Activated CD4-positive, alpha-beta T cell treated with anti-CD3 and anti-CD28 coated beads for 24 hours (primary cell): ENCODE data around the gene LRRC8D.

Experiments used
- DNase-seq, 2 donors: peaks; one replicate each; pipeline ENCODE4 v3.0.0-alpha.2; 2020; ENCODE audit warnings: low read depth in 2 of 2

LRRC8D gene

DNA sequence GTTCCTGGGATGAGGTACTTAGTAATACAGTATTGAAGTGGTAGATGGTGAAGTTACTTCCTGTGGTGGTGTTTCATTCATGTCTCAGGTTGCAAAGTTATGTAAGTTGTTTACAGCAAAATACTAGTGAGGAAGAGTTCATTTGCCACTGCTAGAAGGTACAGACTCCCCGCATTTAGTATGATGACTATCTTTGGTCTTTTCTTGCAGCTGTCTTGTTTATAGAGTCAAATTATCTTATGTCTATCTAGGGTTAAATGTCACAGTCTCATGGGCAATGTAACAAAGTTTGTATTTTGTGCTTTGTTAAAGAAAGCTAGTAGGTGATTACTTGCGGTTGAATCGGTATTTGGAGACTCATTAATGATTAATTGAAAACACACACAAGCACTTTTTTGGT is 50.2 kb downstream of the LRRC8D start:
- DNase-seq = no peak

DNA sequence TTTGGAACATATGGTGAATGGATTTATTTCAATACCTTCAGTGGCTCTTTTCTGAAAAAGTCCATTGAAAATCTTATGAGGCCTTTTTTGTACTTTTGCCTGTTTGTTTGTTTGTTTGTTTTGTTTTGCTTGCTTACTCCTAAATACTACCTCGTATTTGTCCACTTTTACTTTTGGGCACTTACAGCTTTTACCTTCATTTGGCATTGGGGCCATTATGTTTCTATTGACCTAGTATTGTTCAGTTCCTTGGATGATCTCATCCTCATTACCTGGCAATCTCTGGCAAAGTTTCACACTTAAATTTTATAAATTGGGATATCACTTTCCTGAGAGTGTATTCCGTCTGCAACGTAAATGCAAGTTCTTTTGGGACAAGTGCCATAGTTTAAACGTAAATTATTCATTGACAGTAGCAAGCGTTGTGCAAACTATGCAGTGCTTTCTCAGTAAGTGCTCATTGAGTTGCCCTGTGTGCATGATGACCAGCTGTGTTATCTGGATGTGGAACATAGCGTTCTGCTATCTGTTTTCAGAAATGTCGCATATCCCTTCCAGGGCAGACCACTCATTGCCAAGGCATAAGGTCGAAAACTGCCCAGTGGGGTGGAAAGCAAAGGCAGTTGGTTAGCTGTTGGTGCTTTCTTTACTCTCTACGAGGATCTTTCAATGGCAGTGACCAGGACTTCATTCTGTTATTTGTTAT is 51.1 kb downstream of the LRRC8D start:
- no peak for DNase-seq

DNA sequence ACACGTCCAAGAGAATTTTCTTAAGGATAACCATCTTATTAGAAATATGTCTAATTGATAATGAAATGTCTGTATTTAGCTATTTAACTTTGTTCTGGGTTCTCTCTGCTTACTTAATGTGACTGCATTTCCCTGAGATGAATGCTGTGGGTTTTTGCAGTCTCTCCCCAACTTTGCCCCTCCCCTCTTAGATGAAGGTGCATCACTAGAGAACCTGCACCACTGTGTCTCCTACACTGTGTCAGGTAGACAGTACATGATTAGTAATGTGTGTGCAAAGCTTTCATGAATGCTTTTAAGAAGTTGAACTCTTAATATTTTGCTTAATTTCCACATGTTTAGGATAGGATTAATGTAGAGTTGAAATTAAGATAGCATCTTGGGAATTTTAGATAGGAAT is 51.7 kb downstream of the LRRC8D start:
- no peak for DNase-seq

DNA sequence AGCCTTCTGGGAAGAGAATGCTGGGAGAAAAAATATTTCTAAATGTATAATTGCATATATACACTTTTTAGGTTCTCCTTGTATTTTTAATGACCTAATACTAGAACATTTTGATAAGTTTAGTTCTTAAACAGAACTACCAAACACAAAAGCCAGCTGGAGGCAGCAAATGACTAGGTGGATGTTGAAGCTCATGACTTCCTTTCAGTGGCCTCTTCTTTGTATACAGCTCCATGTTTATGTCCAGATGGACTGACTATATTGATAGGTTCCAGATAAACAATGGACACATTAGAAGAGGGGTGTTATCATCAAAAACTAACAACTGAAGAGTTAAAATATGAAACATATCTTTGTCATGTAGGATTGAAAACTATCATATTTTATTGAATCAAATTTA is 52.5 kb downstream of the LRRC8D start:
- no peak for DNase-seq

DNA sequence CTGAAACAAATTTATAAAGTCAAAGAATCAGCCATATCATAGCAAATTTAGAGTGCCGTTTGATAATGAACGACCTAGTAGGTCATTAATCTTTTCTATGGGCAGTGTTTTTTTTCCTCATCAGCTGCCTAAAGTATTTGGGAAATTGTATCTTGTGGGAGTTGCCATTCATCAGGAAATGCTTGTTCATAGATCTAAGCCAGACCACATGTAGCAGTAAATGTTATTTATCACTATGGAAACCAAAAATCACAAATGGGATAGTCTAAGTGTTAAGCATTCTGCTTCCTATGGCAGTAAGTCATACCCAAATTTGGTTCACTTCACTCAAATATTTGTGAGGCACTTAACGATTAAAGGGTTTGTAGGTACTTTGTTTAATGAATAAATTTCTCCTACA is 52.9 kb downstream of the LRRC8D start:
- no peak for DNase-seq

DNA sequence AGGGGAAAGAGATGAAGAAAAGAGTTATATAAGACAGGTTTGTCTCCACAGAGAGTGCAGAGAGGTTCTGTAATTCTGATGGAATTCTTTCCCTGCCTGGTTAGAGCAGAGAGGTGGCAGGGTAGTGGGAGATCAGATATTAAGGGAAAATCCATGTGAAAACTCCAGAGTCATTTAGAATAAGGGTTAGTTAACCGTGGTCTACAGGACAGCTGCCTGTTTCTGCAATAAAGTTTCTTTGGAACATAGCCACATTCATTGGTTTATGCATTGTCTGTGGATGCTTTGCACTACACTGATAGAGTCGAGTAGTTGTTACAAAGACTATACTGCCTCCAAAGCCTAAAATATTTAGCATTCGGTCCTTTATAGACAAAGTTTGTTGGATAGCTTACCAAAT is 55.6 kb downstream of the LRRC8D start:
- DNase-seq = no peak

DNA sequence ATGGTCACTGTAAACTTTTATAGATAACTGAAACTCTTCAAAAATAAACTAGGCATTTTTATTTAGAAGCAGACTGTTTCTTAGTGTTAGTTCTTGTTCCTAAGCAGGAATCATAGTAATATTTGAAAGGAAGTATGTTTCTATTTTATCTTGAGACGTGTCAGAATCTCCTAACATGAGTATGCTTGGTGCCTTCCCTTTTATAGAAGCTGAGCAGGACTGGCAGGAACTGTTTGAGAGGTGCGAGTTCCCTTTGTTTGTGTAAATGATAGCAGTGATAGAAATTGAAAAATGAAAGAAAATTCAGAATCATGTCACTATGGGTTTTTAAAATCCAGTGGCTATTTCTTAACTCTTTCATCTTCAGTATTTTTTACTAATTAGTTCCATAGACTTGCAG is 56.9 kb downstream of the LRRC8D start:
- DNase-seq = no peak

DNA sequence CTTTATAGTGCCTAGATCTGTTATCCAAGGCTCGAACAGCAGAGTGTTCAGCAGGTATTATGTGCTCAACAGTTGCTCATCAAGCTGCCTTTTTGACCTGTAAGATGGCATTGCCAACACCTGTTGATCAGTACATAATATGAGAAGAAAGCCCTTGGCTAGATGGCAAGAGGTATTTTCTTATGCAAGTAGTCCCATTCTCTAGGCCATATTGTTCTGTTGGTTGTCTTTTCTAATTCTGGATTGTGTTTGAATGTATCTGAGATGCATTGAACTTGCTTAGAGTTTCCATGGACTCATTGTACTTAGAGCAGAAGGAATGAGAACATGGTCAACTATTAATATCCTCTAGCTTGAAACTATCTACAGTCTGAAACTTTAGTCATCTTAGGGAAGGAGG is 57.4 kb downstream of the LRRC8D start:
- DNase-seq = no peak

DNA sequence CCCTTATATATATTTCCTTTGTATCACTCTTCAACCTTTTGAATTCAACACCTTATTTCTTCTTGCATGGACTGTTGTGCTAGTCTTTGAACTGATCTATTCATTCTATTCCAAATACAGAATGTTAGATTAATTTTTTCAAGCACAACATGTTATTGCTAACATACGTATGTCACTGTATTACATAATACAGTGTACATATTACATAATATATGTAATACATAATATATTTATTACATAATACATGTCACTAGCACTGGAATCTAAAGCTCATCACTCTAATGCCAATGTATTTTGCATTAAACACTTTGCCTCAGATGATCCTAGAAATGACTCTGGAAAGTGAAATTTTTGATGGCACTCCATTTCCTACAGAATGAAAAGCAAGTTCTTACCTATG is 59.8 kb downstream of the LRRC8D start:
- no peak for DNase-seq

DNA sequence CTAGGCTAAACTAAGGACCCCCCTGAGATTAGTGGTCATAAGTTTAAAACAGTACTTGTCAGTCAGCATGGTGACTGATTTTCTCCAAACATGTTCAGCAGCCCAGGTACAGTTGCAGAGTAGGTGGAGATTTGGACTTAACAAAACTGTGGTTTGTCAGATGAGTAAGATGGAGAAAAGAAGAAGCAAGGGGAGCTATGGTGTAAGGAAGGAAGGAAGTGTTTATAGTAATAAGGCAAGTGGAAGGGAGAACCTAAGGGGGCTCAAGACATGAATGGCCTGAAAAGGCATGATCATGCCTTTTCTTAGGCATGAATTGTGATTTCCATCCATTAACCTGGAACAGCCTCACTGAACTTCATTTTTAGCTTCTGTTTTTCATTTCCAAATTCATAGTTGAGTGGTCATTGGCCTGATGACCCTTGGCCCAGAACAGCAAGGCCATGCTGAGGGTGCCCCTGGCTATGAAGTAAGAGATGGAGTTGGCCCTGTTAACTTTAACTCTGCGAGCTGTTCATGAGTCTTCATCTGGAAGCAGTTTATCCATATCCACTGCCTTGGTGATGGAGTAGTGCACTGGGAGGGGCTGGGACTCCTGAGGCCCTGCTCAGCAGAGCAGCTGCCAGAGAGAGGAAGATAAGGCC is 60.7 kb downstream of the LRRC8D start:
- DNase-seq = no peak

DNA sequence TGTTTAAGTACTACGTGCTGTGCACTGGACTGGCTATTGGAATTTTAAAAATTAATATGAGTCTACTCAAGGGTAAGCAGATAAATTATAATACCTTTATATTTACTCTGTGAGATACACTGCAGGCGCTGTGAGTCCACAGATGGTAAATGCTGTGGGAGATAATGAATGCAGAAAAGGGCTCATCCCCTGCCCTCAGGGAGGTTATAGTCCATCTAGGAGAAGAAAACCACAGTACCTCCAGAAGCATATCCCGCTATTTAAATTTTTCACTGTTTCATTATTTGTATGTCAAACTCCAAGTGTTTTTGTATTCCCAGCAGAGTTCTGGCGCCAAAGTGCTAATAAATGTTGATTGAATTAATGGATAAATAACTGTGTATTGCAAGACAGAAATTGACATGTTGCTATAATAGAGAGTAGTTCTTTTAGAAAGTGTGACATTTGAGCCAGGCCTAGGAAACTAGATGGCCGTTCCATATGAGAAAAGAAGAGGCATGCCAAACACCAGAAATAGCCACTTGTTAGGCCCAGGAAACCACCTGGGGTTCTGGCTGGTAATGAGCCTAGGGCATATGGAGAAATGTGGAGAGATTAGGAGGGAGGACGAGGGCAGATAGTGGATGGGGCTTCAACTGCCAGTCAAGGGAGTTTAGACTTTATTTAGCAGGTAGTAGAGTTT is 61.7 kb downstream of the LRRC8D start:
- no peak for DNase-seq

DNA sequence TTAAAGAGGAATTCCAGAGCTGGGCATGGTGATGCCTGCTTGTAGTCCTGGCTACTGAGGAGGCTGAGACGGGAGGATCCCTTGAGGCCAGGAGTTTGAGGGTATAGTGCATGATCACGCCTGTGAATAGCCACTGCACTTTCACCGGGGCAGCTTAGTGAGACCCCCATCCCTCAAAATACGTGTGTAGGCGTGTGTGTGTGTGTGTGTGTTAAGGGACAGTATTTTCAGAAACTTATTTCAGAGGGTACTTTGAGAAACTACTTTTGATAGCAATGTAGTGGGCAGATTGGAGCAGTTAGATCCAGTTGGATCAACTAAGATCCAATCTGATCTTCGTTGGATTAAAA is 62.2 kb downstream of the LRRC8D start:
- no peak for DNase-seq

DNA sequence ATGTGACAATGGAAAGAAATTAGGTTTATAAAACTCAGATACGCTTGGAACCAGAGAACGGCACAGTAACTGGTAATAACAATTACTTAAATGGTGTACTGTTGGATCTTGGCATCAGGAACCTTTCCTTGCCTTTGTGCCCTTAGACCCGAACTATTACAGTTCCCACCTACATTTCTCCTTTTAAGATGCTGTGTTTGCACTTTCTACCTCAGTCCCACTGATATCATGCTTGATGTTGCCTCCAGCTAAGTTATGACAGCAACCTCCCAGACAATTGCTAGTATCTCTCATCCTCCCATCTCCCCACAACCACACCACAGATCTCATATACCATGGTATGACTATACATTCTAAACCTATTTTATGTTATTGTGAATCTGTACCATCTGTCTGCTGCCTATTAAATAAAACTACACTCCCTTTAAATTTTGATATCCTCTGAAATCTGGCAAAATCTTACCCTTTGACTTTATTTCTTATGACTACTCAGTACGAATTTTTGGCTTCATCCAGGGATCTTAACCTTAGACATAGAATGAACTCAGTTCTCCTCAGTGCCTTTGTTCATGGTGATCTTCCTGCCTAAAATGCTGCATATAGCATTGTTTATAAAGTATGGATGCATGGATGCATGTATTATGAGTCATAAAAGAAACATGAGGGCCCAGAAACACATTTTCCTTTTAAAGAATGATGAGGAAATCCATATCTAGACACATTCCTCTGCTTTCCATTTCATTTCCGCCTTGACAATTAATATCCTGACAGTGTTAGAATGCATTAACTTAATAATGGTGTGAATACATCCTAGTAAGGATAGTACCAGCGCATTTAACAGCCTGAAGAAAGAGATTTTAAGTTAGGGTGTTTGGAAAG is 64.1 kb downstream of the LRRC8D start:
- DNase-seq = no peak

DNA sequence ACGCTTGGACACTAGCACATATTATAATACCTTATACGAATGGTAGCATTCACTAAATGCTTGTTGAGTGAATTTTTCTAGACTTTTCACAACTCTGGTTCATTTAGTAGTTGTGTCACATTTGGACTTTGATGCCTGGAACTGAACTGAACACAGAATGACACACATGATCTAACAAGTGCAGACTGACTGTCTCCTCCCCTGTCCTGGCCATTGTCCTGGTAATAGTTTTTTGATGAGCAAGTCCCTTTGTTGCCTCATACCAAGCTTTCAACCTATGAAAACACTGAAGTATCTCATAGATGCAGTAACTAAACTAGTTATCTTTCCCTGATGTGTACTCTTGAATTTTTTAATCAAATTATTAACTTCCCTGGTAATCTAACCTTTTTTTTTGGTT is 66.4 kb downstream of the LRRC8D start:
- no peak for DNase-seq

DNA sequence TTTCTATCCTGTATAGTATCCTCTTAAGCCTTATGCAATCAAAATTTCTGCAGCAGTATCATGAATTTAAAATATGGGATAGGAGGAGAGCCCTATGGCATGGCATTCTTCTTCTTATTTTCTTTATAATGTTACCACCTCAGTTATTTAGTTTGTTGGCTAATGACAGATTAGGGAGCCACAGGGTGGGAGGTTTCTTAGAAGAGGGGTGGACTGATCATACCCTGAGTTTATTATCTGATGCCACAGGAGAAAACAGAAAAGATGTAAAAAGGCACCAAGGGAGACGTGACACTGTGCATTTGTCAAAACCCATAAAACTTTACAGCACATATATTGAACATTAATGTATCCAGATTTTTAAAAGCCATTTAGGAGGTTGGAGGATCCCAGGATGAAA is 66.9 kb downstream of the LRRC8D start:
- no peak for DNase-seq

DNA sequence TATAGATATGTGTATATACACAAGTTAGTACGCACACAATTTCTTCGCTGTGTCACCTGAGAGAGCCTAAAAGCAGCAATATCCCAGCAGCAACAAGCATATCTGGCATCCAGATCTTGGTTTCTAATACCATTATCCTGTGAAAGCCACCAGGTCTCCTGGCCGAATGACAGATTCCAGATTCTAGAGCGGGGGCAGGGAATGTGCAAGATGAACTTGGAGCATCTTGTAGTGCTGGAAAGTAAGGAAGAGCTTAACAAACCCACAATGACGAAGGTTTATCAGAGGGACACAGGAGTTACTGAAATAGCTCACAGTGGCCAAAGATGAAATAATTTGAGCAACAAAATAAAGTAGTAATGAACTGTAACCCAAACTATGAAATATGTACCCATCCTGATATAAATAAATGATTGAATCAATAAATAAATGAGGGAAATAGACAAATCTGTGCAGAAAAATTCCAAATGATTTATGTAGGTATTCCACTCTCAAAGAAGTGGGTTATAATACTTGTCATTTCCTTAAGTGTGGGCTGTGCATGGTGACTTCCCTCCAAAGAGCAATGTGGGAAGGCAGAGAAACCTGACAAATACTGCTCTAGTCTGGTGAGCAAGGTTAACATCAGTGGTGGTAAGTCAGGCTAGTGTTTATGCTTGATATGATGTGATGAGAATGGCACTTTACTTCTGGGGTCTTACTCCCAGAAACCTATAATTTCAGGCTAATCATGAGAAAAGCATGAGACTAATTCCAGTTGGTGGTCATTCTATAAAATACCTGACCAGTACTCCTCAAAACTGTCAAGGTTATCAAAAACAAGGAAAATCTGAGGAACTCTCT is 67.9 kb downstream of the LRRC8D start:
- no peak for DNase-seq

DNA sequence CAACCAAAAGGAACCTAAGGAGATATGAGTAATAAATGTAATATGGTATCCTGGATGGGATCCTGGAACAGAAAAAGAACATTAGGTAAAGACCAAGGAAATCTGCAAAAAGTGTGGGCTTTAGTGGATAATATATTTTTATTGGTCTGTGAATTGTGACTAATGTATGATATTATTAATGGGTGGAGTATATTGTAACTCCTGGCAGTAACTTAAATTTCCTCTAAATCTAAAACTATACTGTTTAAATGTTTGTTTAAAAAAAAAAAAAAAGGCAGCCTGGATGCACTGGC is 68.4 kb downstream of the LRRC8D start:
- no peak for DNase-seq

DNA sequence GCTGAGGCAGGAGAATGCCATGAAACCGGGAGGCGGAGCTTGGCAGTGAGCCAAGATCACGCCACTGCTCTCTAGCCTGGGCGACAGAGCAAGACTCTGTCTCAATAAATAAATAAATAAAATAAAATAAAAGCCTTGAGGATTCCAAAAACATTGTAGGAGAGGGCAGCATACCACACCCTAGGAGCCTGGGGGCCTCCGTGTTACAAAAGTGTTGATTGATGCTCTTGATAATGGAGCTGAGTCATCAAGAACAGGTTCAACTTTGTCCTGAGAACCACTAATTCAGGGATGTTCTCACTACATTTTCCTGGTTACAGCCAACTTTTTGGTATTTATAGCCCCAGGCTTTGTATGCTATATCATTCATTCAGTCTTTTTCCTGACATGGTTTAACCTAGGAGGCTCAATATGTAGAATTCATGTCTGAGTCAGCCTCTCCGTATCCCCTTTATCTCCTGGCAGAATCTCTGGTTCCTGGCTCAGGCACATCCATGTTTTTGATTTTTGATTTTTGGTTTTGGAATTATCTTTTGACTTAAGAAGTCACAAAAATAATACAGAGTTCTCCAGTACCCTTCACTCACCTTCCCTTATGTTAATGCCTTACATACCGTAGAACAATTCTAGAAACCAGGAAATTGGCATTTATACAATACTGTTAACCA is 69.4 kb downstream of the LRRC8D start:
- no peak for DNase-seq

DNA sequence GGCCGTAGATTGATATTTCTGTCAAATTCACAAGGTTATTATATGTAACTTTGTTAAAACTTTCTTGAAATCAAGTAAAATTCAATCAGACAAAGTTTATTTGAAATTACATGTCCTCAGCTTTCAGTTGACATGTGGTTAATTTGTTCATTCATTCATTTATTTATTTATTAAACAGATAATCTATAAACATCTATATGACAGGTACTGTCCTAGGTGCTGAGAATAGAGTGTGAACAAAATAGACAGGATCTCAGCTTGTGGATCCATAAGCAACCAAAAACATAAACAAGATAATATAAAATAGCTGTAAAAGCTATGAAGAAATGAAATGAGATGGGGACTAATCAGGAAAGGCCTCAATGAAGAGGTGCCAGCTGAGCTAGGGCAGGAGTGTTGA is 72.0 kb downstream of the LRRC8D start:
- DNase-seq = no peak

DNA sequence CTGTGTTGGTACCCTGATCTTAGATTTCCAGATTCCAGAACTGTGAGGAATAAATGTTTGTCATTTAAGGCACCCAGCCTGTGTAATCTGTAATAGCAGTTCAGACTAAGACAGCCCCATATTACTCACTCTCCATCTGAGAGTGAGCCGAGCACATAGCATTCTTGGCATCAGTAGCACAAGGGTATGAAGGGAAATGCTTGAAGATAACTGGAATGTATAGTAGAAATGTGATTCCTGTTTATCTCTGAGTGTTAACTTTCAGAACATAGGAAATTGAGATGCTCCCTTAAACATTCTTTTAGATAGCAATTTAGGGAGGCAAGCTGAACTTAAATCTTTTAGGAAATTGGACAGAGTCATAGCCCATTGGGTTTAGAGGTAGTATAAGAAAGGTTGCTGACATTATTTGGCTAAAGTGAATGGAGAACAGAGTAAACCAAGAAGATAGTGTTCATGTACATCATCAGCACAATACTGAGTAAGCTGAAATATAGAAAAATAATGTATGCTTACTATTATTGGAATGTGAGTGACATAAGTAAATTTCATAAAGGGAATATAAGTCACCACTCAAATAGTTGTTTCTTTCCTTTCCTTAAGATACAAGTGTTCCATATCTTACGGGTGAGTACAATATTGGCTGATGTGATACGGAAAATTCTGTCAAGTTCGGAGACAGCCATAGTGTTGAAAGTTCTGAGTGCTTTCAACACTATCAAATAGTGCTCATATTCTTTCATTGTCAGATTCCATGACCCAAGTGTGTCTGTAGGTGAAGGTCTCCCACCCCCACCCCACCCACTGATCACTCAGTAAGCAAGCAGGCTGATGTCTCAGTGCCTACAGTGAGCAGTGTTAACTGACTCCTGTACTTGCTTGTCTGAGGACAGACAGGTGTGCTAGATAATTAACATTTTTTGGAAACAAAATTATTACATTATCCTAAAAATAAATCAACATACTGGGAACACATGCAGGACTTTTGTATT is 73.7 kb downstream of the LRRC8D start:
- DNase-seq = no peak
